ENCODE results near the gene P2RX3.
"Not testable (repeated sequence)": the region's sequence is repeated elsewhere in the genome, so short reads cannot be mapped to it uniquely, and the experiment has no call there.

Gene P2RX3

DNA sequence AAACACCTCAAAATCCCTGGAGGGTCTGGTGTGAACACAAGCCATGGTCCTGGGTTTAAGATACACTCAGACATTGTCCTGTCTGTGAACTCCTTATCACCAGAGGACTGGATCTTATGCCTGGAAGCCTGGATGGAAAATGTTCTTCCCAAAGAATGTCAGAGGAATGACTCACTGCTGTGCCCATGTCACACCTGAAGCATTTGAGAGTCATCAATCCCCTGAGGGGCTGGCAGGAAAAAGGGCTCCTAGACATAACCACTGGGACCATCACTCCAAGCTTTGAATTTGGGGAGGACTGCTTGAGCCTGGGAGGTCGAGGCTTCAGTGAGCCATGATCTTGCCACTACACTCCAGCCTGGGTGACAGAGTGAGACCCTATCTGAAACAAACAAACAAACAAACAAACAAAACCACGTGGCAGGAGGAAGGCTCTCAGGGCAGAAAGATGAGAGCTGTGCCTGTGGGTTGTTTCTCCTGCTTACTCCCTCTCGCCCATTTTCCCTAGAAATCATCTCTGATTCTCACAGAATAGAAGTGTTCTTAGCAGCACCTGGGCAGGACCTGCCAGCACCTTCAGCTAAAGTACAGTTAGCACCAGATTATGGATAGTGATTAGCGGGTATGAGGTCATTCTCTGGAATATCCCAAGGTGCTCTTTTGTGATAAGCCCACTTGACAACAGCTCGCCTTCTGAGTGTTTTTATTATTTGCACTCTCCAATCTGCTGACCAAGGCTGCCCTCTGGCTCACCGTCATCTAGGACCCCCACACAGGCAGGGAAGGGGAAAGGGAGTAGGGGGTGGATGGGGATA lies 64.2 kb downstream of the P2RX3 start:
- TF ChIP-seq CTCF (IDR thresholded peaks at IDR 0.05; ENCODE audit: low read length), result no peak
- no peak for TF ChIP-seq EZH2 (IDR thresholded peaks at IDR 0.05; ENCODE audit: borderline replicate concordance, low read length)

GRCh38 chr11:57403003-57403801 lies 65.0 kb downstream of the P2RX3 start:
- not testable (repeated sequence) for H3K4me2 ChIP-seq (ENCODE audit: low read length); H3K9me3 ChIP-seq (ENCODE audit: low read length); H3K4me1 ChIP-seq (ENCODE audit: insufficient read depth, low read length, severe bottlenecking); H4K20me1 ChIP-seq (ENCODE audit: insufficient read depth, low read length); H3K9ac ChIP-seq (ENCODE audit: low read length); H3K4me3 ChIP-seq (ENCODE audit: low read depth, low read length, poor library complexity, severe bottlenecking); H3F3A ChIP-seq (ENCODE audit: insufficient read depth, low read length); H3K27ac ChIP-seq (ENCODE audit: low read depth, low read length, poor library complexity, severe bottlenecking); H2AFZ ChIP-seq (ENCODE audit: low read length); H3K9me2 ChIP-seq (ENCODE audit: low read depth, low read length); H3K79me2 ChIP-seq (ENCODE audit: insufficient read depth, low read length); H3K27me3 ChIP-seq (ENCODE audit: insufficient read depth, low read length)
- peaks cover 30% of the 10 kb centered on the region for H3K36me3 ChIP-seq (ENCODE audit: insufficient read depth, low read length)

More for the DNA sequence above, 64.2 kb downstream of the P2RX3 start:
- H3K9ac ChIP-seq (ENCODE audit: low read length), result no peak overlapping the region
- no peaks in the 10 kb centered on the region for H3K27me3 ChIP-seq (ENCODE audit: insufficient read depth, low read length)
- no peaks in the 10 kb centered on the region for H4K20me1 ChIP-seq (ENCODE audit: insufficient read depth, low read length)
- H3K9me2 ChIP-seq (ENCODE audit: low read depth, low read length), result no peaks in the 10 kb centered on the region
- no peak overlapping the region for H3K4me2 ChIP-seq (ENCODE audit: low read length)
- H3K4me3 ChIP-seq (ENCODE audit: low read depth, low read length, poor library complexity, severe bottlenecking), result no peak overlapping the region
- H3F3A ChIP-seq (ENCODE audit: insufficient read depth, low read length), result no peaks in the 10 kb centered on the region
- H2AFZ ChIP-seq (ENCODE audit: low read length), result no peak overlapping the region
- no peaks in the 10 kb centered on the region for H3K4me1 ChIP-seq (ENCODE audit: insufficient read depth, low read length, severe bottlenecking)
- H3K36me3 ChIP-seq (ENCODE audit: insufficient read depth, low read length), result peaks cover 22% of the 10 kb centered on the region
- H3K79me2 ChIP-seq (ENCODE audit: insufficient read depth, low read length), result no peaks in the 10 kb centered on the region
- no peaks in the 10 kb centered on the region for H3K9me3 ChIP-seq (ENCODE audit: low read length)
- H3K27ac ChIP-seq (ENCODE audit: low read depth, low read length, poor library complexity, severe bottlenecking), result no peak overlapping the region

GRCh38 chr11:57403802-57404147 lies 65.6 kb downstream of the P2RX3 start:
- peaks cover 36% of the 10 kb centered on the region for H3K36me3 ChIP-seq (ENCODE audit: insufficient read depth, low read length)
- no peak overlapping the region for H3K4me3 ChIP-seq (ENCODE audit: low read depth, low read length, poor library complexity, severe bottlenecking)
- no peaks in the 10 kb centered on the region for H4K20me1 ChIP-seq (ENCODE audit: insufficient read depth, low read length)
- no peaks in the 10 kb centered on the region for H3K27me3 ChIP-seq (ENCODE audit: insufficient read depth, low read length)
- H3K27ac ChIP-seq (ENCODE audit: low read depth, low read length, poor library complexity, severe bottlenecking), result no peak overlapping the region
- H3K9ac ChIP-seq (ENCODE audit: low read length), result no peak overlapping the region
- H3K4me1 ChIP-seq (ENCODE audit: insufficient read depth, low read length, severe bottlenecking), result no peaks in the 10 kb centered on the region
- H3K79me2 ChIP-seq (ENCODE audit: insufficient read depth, low read length), result no peaks in the 10 kb centered on the region
- TF ChIP-seq EZH2 (IDR thresholded peaks at IDR 0.05; ENCODE audit: borderline replicate concordance, low read length) (no peak), CTCF (IDR thresholded peaks at IDR 0.05; ENCODE audit: low read length) (no peak)
- no peaks in the 10 kb centered on the region for H3F3A ChIP-seq (ENCODE audit: insufficient read depth, low read length)
- H3K9me3 ChIP-seq (ENCODE audit: low read length), result no peaks in the 10 kb centered on the region
- no peak overlapping the region for H2AFZ ChIP-seq (ENCODE audit: low read length)
- H3K4me2 ChIP-seq (ENCODE audit: low read length), result no peak overlapping the region
- H3K9me2 ChIP-seq (ENCODE audit: low read depth, low read length), result no peaks in the 10 kb centered on the region
